Neutrophil (primary cell): ENCODE results near the gene IL20.

Source experiments
- H3K27ac ChIP-seq: fragments of 200-600 bp; sonication (generic); 2 replicates; pipeline ENCODE4 v1.5.1; 2016; ENCODE audit warnings: mild to moderate bottlenecking, moderate library complexity
- H3K27me3 ChIP-seq: fragments of 200-600 bp; sonication (generic); 2 replicates; pipeline ENCODE4 v1.6.0; 2016; ENCODE audit warnings: mild to moderate bottlenecking
- H3K36me3 ChIP-seq: fragments of 200-600 bp; sonication (generic); 2 replicates; pipeline ENCODE4 v1.5.1; 2017
- H3K4me1 ChIP-seq, 2 experiments: fragments of 200-600 bp in 1 of 2; sonication (generic) in 1 of 2; 1 replicate in 1 of 2; 2 replicates in 1 of 2; pipeline versions ENCODE4 v1.5.1 to v1.6.1; 2013 to 2016; ENCODE audit warnings: low read depth in 1 of 2, low read length in 1 of 2, mild to moderate bottlenecking in 1 of 2, moderate library complexity in 1 of 2; ENCODE audit not compliant: control insufficient read depth in 1 of 2, insufficient read depth in 1 of 2
- H3K4me3 ChIP-seq, 2 experiments: fragments of 200-600 bp in 1 of 2; sonication (generic) in 1 of 2; 1 replicate in 1 of 2; 2 replicates in 1 of 2; pipeline ENCODE4 v1.5.1; 2013 to 2016; ENCODE audit warnings: low read depth in 1 of 2, low read length in 1 of 2, mild to moderate bottlenecking in 1 of 2, moderate library complexity in 1 of 2
- H3K9me3 ChIP-seq: fragments of 200-600 bp; sonication (generic); 2 replicates; pipeline ENCODE4 v1.5.1; 2016
- CTCF ChIP-seq: fragments of 200-600 bp; sonication (generic); IDR thresholded peaks from 2 replicates; pipeline ENCODE4 v1.5.1; 2016; ENCODE audit warnings: antibody characterized with exemption

Gene IL20

DNA sequence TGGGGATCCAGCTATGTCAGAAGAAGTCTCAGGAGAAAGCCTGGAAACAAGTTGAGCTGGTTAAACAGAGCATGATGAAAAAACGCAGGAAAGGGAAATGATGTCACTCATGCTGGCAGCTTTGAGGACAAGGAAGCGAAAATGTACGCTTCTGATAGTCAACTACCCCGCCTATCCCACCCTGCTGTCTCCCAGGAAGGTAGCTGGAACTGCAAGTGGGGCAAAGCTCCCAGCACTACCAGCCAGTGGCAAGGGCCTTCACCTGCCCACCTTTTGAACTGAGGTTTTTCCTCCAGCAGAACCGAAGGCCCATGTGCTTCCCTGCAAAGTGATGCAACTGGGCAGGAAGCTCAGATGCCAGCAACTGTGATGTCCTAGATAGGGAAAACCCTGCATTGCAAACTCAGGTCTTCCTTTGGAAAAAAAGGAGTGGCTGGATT lies 6.3 kb upstream of the IL20 start:
- Histone ChIP-seq H3K9me3 (no peaks in the 10 kb centered on the region), H3K27me3 (peaks cover 24% of the 10 kb centered on the region), H3K4me1 (peaks cover 0 to 3% of the 10 kb centered on the region in 2 experiments), H3K4me3 (no peak overlapping the region), H3K36me3 (no peaks in the 10 kb centered on the region), H3K27ac (no peak overlapping the region)
- no peak for TF ChIP-seq CTCF

GRCh38 chr1:206860165-206860564 lies 5.3 kb upstream of the IL20 start:
- peaks cover 30% of the 10 kb centered on the region for H3K27me3 ChIP-seq
- no peaks in the 10 kb centered on the region for H3K9me3 ChIP-seq
- H3K4me3 ChIP-seq: no peak overlapping the region
- TF ChIP-seq CTCF: no peak
- no peak overlapping the region for H3K27ac ChIP-seq
- H3K4me1 ChIP-seq: peaks cover 0 to 3% of the 10 kb centered on the region in 2 experiments
- H3K36me3 ChIP-seq: no peaks in the 10 kb centered on the region

DNA sequence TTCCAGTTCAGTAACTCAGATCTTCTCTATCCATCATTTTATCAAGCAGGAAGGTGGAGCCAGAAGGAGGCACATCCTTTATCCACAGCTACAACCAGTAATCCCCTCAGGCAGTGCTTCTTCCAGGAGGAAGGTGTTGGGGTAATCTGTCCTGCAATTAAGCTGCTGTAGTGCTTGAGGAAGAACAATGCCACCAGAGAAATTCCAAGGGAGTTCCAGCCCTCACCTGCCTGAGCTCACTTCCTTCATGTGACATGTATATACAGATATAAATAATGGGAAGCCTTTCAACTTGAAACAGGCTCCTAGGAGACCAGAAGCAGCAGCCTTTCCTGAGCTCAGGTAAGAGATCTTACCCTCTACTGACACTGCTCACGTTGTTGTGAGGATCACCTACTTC lies 2.2 kb upstream of the IL20 start:
- Histone ChIP-seq H3K4me3 (no peak overlapping the region), H3K27ac (no peak overlapping the region), H3K36me3 (no peaks in the 10 kb centered on the region), H3K9me3 (no peaks in the 10 kb centered on the region), H3K4me1 (peaks cover 0 to 3% of the 10 kb centered on the region in 2 experiments), H3K27me3 (peaks cover 57% of the 10 kb centered on the region)
- no peak for TF ChIP-seq CTCF

DNA sequence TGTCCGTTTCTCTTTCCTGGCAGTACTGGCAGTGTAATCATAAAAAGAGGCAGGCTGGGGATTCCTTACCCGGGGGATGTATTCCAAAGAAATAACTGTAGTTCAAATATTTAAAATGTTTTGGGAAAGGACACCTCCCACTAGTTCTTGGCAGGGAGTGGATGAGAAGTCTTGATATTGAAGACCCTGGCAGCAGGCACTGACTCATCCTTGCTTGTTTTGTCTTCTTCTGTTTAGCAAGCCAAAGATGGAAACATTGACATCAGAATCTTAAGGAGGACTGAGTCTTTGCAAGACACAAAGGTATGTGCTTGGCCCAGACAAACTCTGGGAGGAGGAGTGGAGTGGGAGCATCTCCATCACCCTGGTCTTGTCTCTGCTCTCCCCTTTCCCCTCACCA lies 639 bp downstream of the IL20 start:
- H3K36me3 ChIP-seq: no peaks in the 10 kb centered on the region
- H3K27ac ChIP-seq: no peak overlapping the region
- no peaks in the 10 kb centered on the region for H3K9me3 ChIP-seq
- H3K27me3 ChIP-seq: peaks cover 51% of the 10 kb centered on the region
- TF ChIP-seq CTCF: no peak
- H3K4me3 ChIP-seq: no peak overlapping the region
- no peaks in the 10 kb centered on the region for H3K4me1 ChIP-seq

GRCh38 chr1:206867239-206867638 lies 1.8 kb downstream of the IL20 start:
- Histone ChIP-seq H3K4me3 (no peak overlapping the region), H3K27ac (no peak overlapping the region), H3K9me3 (no peaks in the 10 kb centered on the region), H3K36me3 (no peaks in the 10 kb centered on the region), H3K4me1 (no peaks in the 10 kb centered on the region), H3K27me3 (peaks cover 45% of the 10 kb centered on the region)
- TF ChIP-seq CTCF: no peak

DNA sequence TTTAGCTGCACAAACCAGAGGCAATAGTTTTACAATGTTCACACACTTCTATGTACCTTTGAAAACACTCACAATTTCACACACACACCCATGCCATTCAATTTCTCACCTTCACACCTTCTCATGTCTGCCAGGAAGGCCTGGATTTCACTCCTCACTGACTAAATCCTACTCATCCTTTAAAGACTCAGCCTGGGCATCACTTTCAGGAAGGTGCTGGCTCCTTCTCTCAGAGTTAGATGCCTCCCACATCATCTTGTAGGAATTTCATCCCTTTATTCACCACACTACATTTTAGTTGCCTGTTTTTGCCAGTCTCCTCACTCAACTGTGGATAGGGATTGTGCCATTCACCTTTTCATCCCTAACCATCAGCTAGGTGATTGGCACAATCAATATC lies 2.3 kb downstream of the IL20 start:
- H3K4me3 ChIP-seq: no peak overlapping the region
- no peak for TF ChIP-seq CTCF
- no peaks in the 10 kb centered on the region for H3K36me3 ChIP-seq
- H3K27me3 ChIP-seq: peaks cover 42% of the 10 kb centered on the region
- no peaks in the 10 kb centered on the region for H3K4me1 ChIP-seq
- H3K27ac ChIP-seq: no peak overlapping the region
- no peaks in the 10 kb centered on the region for H3K9me3 ChIP-seq
